Measurements from ENCODE around the gene DAB2.
"Not testable (repeated sequence)": the region's sequence is repeated elsewhere in the genome, so short reads cannot be mapped to it uniquely, and the experiment has no call there.

Gene DAB2

DNA sequence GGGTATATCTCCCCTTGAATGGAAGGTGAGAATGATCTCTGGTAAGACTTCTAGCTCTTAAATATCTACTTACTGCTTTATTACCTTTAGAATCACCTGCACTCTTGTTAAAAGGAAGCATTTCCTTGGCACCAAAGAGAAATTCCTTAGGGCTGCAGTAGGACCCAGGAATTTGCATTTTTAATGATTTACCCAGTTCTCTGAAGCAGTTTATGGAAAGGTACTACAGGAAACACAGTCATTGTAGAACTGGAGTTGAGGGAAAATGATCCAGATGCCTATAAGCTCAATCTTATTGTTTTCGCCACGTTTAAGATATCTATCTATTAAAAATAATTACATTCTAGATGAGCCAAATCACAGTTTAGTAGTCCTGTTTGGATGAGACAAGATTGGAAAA lies 51.0 kb downstream of the DAB2 start:
- no peak for DNase-seq

DNA sequence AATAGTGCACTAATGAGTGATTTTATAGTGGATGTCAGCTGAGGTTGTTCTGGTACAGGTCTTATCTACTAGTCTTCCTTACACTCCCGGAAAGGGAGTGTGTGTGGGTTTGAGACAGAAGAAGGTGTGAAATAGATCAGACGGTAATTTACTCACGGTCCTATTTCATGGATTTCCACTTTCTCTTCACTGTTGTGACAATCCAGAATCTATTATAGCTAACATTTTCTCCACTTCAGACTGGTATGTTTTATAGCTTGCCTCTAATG lies 53.5 kb downstream of the DAB2 start:
- DNase-seq, result no peak

DNA sequence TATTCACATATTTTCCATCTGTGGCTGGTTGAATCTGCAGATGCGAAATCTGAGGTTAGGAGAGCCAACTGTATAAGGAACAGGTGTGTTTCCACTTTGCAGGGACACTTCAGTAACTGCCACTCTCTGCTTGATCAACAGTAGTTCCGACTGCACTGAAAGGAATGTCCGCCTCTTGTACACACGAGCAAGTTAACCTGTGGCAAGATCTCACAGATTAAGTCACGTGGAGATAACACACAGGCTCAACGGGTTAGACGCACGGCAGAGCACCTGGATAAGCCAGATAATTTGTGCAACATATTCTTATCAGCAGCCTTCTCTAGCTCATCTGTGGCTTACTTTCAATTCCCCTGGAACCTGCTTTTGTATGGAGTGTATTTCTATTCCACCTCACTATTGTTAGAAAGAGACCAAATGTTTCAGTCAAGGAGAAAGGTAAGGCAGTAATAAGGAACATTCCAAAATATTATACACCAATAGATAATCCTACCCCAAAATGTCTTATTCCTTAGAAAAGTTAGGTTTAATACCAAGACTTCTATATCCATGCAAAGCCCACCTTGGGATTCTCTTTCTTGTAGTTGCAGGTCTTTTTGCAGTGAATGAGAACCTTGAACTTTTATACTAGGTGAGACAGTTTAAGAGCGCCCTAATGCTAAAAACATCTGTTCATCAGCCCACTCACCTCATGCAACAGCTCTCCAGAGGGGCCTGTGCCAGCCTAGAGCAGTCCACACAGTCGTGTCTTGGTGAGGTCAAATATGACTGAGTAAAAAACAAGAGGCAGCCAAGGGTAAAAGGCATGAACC lies 54.0 kb downstream of the DAB2 start:
- no peak for DNase-seq

DNA sequence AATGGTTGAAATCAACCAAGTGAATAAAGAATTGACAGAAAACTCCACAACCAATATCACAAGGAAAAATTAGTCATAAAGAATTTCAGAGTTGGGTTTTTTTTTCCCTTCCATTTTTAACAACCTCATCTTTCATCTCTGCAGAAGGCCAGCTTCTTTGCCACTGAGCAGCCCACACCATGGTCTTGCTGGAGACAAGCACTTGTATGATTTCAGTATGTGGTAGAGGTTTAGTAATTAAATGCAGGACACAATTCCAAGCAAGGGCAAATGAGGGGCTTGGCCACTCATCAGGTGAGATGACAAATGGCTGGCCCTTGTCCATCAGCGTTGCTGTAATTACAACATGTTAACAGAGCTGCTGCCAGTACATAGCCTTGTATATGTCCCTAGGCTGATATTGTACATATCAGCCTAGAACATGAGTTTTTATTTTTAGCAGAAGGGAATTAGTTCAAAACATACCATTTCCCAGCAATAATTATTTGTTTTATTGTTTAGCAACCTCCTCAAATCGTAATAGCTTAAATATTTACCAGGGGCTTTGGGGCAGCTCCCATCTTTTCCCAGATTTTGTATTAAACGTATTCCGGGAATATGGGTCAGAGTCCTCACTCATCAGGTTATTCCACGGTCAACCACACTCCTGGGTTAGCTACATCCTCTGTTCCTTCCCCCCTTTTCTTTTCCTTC lies 55.5 kb downstream of the DAB2 start:
- no peak for DNase-seq

DNA sequence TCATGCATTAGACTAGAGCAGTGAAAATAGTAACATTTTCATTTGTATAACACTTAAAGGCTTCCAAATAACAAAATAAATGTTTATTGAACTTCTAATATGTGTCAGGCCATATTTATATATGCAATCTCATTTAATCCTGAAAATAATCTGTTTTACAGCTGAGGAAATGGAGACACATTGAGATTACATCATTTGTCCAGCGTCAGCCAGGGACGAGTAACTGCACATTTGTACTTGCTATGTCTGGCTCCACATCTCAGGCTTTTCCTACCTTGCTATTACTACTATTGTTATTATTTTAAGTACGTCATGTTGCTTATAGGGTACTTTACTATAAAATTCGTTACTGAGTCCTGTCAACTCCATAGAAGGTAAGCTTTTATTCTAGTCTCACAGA lies 56.7 kb downstream of the DAB2 start:
- DNase-seq, result no peak

DNA sequence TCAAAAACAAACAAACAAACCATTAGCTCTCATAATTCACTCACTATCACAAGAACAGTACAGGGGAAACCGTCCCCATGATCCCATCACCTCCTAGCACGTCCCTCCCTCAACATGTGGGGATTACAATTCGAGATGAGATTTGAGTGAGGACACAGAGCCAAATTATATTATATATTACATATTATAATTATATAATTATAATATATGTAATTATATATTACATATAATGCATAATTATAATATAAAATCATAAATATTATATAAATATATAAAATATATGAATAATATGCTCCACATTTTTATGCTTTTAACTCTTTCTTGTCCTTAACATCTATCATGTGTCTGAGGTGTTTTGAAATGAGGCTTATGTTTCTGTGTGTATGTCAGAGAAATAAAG lies 57.1 kb downstream of the DAB2 start:
- DNase-seq, result no peak

DNA sequence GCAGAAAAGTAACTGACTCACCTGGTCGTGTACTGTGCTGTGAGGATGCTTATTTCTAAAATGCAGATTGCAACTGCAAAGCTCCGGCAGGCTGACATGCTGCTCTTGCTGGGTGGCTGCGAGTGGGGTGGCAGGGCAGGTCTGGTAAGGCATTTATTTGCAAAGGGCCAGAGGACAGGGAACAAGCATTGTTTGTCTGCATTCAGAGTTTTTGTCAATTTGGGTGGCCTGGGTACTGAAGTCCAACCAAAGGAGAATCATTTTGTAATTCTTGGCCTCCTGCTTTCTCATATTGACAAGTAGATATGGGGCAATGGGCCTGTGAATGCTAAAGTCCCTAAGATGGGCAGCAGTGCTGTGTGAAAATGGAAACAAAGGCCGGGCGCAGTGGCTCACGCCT lies 60.4 kb downstream of the DAB2 start, which contains the start of gene C9:
Gene C9, minus strand, starts transcription at position 129 of the 400 bp plus-strand sequence. Its CDS starts 31 bp downstream, at position 98.
- DNase-seq, result no peak

DNA sequence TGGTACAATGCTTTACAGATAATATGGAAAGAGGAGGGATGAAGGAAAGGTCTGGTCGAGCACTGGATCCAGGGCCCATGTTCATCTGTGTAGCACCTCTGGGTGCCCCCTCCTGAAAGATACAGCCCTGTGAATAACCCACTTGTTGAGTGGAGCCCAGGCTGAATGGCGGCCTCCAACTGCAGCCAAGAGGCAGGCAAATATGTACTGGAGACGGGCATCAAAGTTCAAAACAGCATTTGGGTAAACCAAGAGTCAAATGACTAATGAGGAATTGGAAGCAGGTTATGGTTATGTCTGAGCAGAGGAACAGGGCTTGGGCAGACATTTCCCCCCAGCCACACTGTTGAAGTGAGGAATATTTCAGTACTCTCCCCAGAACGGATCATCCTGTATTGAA lies 61.6 kb downstream of the DAB2 start:
- DNase-seq, result no peak

DNA sequence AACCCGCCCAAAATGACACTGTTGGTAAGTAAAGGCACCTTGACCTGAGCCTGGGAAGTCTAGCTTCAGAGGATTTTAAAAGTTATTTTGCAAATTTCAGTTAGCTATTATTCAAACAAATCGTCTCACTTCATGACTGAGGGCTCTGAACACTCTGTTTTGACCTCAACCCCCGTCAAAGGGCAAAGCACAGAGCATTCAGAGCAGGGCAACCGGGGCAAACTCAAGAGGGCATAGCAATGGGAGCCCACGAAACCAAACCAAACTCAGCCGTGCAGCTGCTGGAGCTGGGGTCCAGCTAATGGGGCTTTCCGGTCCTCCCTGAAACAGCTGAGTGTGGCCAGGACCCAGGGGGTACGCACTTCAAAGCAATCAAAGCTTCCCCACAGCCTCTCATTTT lies 62.1 kb downstream of the DAB2 start:
- no peak for DNase-seq

DNA sequence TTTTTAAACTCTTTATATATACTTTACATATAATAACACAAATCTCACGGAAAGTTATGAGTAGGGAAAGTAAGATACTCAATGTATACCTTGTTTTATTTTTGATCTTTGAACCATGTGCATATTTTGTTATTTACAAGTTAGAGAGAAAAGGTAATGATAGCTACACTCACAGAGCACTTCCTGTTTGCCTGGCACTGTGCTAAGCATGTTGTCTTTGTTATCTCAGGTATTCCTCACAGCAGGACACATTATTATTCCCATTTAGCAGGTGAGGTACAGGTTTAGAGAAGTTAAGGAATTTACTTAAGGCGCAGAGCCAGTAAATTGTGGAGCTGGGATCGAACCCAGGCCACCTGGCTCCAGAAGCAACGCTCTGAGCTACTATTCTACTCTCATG lies 63.5 kb downstream of the DAB2 start:
- DNase-seq, result no peak

DNA sequence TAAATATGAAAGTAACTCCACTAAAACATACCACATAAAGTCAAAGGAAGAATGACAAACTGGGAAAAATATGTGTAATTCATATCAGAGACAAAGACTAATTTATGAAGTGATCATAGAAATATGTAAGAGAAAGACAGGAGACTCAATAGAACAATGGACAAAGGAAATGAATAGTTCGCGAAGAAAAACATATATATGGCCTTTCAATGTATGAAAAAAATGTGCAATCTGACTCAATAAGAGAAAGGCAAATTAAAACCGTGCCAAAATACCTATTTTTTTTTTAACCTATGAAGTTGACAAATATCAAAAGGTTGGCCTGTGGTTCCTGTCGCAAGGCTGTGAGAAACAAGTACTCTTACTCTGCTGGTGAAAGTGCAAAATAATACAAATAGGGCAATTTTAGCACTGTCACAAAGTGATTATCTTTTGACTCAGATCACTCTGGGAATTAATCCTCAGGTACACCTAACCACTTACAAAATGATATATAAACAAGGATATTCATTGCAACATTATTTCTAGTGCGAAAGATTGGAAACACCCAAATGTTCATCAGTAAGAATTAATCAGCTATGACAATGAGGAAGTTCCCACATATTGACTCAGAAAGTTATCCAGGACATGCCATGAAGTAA lies 64.2 kb downstream of the DAB2 start:
- DNase-seq, result no peak

DNA sequence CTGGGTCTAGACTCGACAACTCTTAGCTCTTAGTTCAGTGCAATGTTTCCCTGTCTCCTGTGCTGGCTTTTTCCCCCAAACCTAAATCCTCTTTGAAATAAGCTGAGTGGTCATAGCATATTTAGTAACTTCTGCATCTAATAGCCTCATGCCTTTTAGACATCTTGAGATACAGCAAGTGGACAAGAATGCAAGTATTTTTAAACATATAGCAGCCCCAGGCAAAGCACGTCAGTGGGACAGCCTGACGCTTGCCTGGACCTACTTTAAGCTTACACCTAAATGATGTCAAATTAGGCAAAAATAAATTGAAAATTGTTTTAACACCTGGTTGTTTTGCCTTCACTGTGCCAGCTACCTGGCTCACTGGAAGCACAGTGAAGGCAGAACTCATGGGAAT lies 68.5 kb downstream of the DAB2 start:
- no peak for DNase-seq

DNA sequence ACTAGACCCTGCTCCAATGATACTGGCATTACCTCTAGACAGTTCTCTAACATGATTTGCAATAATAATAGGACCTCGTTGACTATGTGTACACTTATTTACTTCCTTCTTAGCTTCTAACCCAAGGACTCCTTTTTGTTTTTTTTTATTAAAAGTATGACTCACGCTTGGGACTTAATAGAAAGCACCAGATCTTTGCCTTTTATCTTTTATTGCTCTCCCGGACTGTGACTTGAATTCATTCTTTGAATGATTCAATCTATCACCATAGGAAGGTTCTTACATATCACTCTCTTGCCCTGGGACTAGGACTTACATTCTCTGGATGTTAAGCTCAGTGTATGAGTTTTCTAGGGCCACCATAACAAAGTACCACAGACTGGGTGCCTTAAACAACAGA lies 69.5 kb downstream of the DAB2 start:
- no peak for DNase-seq

DNA sequence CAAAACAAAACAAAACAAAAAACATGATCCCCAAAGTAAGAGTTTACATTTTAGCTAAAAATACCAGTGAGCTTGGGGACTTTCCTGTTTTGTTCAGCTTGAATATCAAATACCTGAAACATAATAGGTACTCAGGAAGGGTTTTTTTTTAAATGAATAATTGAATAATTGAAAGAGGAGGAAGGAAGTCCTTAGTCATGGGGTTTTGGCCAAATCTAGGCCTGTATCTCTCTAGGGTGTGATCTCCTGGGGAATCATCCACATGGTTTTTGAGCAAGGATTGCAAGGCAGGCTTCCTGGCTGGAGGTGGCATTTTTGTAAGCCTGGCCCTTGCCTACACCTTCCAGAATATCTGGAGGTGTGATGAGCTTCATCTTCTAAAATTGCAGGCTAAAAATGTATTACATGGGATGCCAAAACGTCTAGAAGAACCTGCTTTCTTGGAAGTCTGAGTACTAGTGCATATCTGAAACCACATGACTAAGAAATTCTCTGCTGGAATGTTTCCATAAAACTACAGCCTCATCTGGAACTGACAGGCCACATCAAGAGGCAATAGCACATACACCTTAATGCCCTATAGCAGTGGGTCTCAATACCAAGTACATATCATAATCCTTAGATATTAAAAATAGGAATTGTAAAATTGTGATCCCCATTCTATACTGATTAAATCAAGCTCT lies 70.9 kb downstream of the DAB2 start:
- no peak for DNase-seq

DNA sequence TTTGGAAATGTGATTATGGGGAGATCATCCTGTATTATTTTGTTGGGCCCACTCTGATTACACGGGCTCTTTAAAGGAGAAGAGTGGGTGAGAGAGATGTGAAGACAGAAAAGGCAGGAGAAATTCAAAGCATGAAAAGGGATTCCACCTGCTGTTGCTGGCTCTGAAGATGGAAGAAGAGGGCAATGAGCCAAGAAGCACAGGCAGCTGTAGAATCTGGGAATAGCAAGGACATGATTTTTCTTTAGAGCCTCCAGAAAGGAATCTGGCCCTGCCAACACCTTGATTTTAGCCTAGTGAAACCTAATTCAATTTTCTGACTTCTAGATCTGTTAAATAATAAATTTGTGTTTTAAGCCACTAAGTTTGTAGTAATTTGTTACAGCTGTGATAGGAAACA lies 71.8 kb downstream of the DAB2 start:
- DNase-seq, result no peak

DNA sequence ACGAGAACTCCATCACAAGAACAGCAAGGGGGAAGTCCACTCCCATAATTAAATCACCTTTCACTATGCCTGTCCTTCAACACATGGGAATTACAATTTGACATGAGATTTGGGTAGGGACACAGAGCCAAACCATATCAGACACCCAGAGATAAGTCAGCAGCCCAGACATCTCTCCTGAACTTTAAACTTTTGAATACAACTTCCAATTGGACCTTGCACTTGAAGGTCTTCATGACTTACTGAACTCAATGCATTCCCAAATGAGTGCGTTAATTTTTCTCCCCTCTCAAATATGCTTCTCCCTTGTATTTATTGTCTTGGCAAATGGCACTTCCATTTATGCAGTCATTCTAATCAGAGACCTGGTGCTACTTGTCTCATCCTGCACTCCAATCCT lies 72.6 kb downstream of the DAB2 start:
- DNase-seq, result no peak

DNA sequence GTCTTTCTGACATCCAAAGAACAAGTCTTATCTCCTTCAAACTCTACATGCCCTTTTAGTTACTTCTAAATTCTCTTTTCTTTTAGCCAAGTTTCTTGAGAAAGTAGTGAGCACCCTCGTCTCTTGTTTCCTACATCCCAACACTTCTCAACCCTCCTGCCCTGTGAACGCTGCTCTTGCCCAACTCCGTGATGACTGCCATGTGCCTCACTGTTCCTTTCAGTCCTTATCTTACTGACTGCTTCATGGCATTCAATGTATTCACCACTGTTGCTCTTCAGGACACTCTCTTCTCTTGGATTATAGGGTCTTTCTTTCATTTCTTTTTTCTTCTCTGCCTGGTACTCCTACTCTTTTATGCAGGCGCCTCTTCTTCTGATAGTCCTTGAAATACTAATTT lies 75.3 kb downstream of the DAB2 start:
- DNase-seq, result no peak

DNA sequence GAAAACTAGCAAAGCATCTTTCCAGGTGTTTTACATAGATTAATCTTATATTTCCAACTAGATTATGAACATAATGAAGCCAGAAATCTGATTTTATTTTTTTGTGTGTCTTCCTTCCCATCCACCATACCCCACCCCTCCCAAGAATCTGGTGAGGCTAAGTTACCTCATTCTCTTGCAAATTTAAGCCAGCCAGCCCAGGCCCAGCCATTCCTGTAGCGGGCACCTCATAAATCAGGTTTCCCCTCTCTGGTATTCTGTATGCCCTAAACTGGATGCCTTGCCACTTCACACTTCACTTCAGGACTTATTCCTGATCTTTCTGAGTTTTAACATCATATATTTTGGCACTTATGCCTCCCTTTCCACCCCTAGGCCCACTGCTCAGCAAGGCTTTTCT lies 82.3 kb downstream of the DAB2 start:
- no peak for DNase-seq

DNA sequence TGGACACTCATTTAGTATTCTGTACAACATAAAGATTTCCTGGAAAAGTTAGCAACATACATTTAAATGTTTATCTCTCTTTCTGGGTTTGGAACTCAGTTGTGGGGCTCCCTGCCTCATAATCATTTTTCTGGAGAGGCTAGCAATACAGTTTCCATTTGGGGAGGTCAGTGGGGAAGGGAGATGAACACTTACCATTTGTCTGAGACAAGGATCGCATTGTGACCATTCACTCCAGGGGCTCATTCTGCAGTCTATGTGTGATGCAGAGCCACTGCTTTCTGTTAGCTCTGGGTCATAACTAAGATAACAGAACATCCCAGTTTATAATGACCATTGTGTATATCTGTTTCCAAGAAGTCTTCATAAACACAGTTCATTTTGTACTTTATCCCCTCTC lies 82.9 kb downstream of the DAB2 start:
- DNase-seq, result no peak

DNA sequence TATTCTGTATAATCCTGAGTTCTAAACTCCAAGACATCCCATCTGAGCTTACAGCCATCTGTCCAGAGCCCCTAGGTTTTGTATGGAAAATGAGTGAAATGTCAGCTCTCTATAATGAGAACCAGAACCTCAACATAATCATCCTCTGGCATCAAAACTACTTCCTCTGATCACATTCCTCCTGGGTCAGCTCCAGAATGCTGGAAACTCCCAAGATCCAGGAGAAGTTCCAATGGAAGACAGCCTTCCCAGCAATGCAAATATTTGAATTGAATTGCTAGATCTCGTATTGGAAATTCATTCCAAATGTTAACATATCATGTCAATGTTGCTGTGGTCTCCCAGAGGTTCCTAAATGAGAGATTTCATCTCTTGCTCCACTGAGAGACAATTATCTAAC lies 84.3 kb downstream of the DAB2 start:
- no peak for DNase-seq

DNA sequence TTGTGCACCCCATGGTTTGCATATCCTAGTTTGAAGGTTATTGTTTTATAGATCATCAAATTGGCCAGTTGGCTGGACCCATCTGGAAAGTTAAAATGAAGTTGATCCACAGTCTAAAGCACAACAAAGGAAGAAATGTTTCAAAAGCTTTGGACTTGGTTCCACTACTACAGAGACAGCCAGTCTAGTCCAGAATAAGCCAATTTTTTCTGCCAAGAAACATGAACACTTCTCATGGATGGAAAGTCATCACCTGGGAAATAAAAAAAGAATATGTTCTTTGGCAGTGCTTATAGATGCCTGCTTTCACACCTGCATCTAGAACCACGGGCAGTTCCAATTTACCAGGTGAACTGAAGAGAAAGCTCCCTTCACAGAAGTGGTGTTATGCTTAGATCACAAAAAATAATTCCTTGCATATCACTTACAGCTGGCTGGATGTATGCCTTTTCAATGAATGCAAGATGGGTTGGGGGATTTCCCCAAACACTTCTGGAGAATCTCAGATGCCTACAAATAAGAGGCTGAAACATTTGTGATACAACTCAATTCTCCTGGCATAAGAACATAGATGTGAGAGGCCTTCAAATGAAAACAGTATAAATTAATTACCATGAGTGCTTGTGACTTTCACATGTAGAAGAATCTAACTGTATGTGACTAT lies 87.4 kb downstream of the DAB2 start:
- DNase-seq, result no peak

DNA sequence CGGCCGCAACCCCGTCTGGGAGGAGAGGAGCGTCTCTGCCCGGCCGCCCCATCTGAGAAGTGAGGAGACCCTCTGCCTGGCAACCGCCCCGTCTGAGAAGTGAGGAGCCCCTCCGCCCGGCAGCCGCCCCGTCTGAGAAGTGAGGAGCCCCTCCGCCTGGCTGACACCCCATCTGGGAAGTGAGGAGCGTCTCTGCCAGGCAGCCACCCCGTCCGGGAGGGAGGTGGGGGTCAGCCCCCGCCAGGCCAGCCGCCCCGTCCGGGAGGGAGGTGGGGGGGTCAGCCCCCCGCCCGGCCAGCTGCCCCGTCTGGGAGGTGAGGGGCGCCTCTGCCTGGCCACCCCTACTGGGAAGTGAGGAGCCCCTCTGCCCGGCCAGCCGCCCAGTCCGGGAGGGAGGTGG lies 90.5 kb downstream of the DAB2 start:
- not testable (repeated sequence) for DNase-seq

DNA sequence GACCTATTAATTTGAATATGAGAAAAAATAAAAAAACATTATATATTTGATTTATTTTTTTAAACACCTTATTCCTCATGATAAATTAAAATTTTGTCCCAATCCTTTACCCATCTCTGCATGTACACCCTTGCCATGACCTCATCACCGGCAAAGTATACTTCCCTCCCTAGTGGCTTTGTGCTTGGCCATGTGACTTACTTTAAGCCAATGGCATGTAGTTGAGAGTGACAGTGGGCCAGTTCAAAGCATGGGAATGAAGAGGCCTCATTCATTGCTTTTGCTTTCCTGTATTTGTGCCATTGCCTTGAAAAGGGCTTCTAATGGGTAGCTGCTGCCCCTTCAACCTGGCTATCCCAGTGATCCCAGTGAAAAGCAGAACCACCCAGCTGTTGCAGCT lies 91.7 kb downstream of the DAB2 start:
- DNase-seq, result no peak
